ENCODE measurements around the gene FAM229A. TPM values are rescaled to one million over a fixed set of nuclear protein-coding genes. Genes with fewer than 3 reads are reported as not detected.

Gene FAM229A
- total RNA-seq, 1 donor from 2014 or later: 8.5 TPM

GRCh38 chr1:32377541-32378220, 15.4 kb upstream of the FAM229A start:
- H3K36me3 Mint-ChIP-seq (ENCODE audit: unreplicated experiment): peaks cover 63% of the 10 kb centered on the region
- no peak for DNase-seq (ENCODE audit: extremely low spot score, unreplicated experiment)
- H3K27ac Mint-ChIP-seq (ENCODE audit: unreplicated experiment): no peak overlapping the region
- H3K4me1 Mint-ChIP-seq (ENCODE audit: unreplicated experiment): no peaks in the 10 kb centered on the region
- no peak for TF ChIP-seq CTCF (IDR thresholded peaks at IDR 0.05)
- H3K4me3 Mint-ChIP-seq (ENCODE audit: unreplicated experiment): no peak overlapping the region
- H3K27me3 Mint-ChIP-seq (ENCODE audit: unreplicated experiment): no peaks in the 10 kb centered on the region
- no peaks in the 10 kb centered on the region for H3K9me3 Mint-ChIP-seq (ENCODE audit: unreplicated experiment)

GRCh38 chr1:32376199-32376598, 13.9 kb upstream of the FAM229A start:
- no peak for DNase-seq (ENCODE audit: extremely low spot score, unreplicated experiment)
- H3K9me3 Mint-ChIP-seq (ENCODE audit: unreplicated experiment): no peaks in the 10 kb centered on the region
- peaks cover 59% of the 10 kb centered on the region for H3K36me3 Mint-ChIP-seq (ENCODE audit: unreplicated experiment)
- H3K4me3 Mint-ChIP-seq (ENCODE audit: unreplicated experiment): no peak overlapping the region
- H3K27me3 Mint-ChIP-seq (ENCODE audit: unreplicated experiment): no peaks in the 10 kb centered on the region
- no peaks in the 10 kb centered on the region for H3K4me1 Mint-ChIP-seq (ENCODE audit: unreplicated experiment)
- H3K27ac Mint-ChIP-seq (ENCODE audit: unreplicated experiment): no peak overlapping the region
- TF ChIP-seq CTCF (IDR thresholded peaks at IDR 0.05): no peak

GRCh38 chr1:32373996-32374592, 11.8 kb upstream of the FAM229A start:
- peaks cover 46% of the 10 kb centered on the region for H3K36me3 Mint-ChIP-seq (ENCODE audit: unreplicated experiment)
- H3K4me3 Mint-ChIP-seq (ENCODE audit: unreplicated experiment): no peak overlapping the region
- no peaks in the 10 kb centered on the region for H3K27me3 Mint-ChIP-seq (ENCODE audit: unreplicated experiment)
- no peak overlapping the region for H3K27ac Mint-ChIP-seq (ENCODE audit: unreplicated experiment)
- no peaks in the 10 kb centered on the region for H3K9me3 Mint-ChIP-seq (ENCODE audit: unreplicated experiment)
- DNase-seq (ENCODE audit: extremely low spot score, unreplicated experiment): no peak
- no peaks in the 10 kb centered on the region for H3K4me1 Mint-ChIP-seq (ENCODE audit: unreplicated experiment)
- no peak for TF ChIP-seq CTCF (IDR thresholded peaks at IDR 0.05)

GRCh38 chr1:32372149-32372756, 10.0 kb upstream of the FAM229A start:
- Mint-ChIP-seq H3K4me1 (ENCODE audit: unreplicated experiment) (no peaks in the 10 kb centered on the region), H3K36me3 (ENCODE audit: unreplicated experiment) (peaks cover 32% of the 10 kb centered on the region), H3K27ac (ENCODE audit: unreplicated experiment) (no peak overlapping the region), H3K4me3 (ENCODE audit: unreplicated experiment) (no peak overlapping the region), H3K9me3 (ENCODE audit: unreplicated experiment) (no peaks in the 10 kb centered on the region), H3K27me3 (ENCODE audit: unreplicated experiment) (no peaks in the 10 kb centered on the region)
- TF ChIP-seq CTCF (IDR thresholded peaks at IDR 0.05): no peak
- DNase-seq (ENCODE audit: extremely low spot score, unreplicated experiment): no peak

GRCh38 chr1:32367912-32368635, 5.8 kb upstream of the FAM229A start:
- Mint-ChIP-seq H3K4me3 (ENCODE audit: unreplicated experiment) (no peak overlapping the region), H3K27me3 (ENCODE audit: unreplicated experiment) (no peaks in the 10 kb centered on the region), H3K4me1 (ENCODE audit: unreplicated experiment) (no peaks in the 10 kb centered on the region), H3K27ac (ENCODE audit: unreplicated experiment) (no peak overlapping the region), H3K36me3 (ENCODE audit: unreplicated experiment) (peaks cover 17% of the 10 kb centered on the region), H3K9me3 (ENCODE audit: unreplicated experiment) (no peaks in the 10 kb centered on the region)
- no peak for TF ChIP-seq CTCF (IDR thresholded peaks at IDR 0.05)
- DNase-seq (ENCODE audit: extremely low spot score, unreplicated experiment): no peak

All from osteocyte (in vitro differentiated cells).